NCI-H2081 treated with DMSO at 0.1 percent for 48 hours (cell line): ENCODE measurements around the gene PCBP3.
"Not testable (repeated sequence)": the region's sequence is repeated elsewhere in the genome, so short reads cannot be mapped to it uniquely, and the experiment has no call there.

ENCODE experiments used
- DNase-seq: peaks from one replicate; lab custom pipeline; 2025; lab: John Stamatoyannopoulos, UW

The PCBP3 gene

DNA sequence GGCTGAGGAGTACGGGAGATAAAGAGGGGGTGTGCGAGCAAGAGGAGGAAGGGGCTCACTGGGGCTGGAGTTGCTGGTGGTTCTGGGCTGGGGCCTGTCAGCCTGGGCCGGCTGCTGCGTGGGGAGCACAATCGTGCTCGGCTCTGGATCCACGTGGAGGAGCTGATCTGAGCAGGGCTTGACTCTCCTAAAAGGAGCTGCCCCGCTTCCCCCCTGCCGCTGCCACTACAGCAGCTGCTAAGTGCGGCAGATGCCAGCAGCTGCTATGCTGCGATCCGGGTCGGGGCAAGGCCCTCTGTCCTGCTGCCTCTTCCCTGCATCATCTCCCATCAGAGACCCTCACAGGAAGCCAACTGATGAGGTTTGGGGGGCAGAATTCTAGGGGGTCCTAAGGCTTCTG lies 165.9 kb downstream of the PCBP3 start:
- DNase-seq: no peak

DNA sequence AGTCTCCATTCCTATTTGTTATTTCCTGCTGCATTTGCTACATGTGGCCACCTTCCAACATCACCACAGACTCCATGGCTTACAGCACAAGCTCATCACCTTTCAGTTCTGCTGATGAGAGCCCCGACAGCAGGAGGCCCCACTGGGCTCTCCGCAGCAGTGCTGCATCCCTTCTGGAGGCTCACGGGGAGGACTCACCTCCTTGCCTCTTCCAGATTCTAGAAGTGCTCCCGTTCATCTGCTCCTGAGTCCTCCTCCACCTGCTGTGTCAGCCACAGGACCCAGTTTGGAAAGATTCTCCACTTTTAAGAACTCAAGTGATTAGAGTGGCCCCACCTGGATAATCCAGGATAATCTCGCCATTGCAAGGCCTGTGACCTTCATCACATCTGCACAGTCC lies 167.6 kb downstream of the PCBP3 start:
- no peak for DNase-seq

DNA sequence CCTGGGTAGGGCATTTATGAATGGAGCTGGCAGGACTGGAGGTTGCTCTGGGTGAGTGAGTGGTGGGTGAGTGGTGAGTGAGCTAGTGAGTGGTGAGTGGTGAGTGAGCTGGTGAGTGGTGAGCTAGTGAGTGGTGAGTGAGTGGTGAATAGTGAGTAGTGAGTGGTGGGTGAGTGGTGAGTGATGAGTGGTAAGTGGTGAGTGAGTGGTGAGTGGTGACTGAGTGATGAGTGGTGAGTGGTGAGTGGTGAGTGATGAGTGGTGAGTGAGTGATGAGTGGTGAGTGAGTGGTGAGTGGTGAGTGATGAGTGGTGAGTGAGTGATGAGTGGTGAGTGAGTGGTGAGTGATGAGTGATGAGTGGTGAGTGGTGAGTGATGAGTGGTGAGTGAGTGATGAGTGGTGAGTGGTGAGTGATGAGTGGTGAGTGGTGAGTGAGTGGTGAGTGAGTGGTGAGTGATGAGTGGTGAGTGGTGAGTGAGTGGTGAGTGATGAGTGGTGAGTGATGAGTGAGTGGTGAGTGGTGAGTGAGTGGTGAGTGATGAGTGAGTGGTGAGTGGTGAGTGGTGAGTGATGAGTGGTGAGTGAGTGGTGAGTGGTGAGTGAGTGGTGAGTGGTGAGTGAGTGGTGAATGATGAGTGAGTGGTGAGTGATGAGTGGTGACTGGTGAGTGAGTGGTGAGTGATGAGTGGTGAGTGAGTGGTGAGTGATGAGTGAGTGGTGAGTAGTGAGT lies 170.8 kb downstream of the PCBP3 start:
- not testable (repeated sequence) for DNase-seq

DNA sequence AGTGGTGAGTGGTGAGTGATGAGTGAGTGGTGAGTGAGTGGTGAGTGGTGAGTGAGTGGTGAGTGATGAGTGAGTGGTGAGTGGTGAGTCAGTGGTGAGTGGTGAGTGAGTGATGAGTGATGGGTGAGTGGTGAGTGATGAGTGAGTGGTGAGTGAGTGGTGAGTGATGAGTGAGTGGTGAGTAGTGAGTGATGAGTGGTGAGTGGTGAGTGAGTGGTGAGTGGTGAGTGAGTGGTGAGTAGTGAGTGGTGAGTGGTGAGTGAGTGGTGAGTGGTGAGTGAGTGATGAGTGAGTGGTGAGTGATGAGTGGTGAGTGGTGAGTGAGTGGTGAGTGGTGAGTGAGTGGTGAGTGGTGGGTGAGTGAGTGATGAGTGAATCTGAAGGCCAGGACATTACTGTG lies 172.3 kb downstream of the PCBP3 start:
- DNase-seq: not testable (repeated sequence)

DNA sequence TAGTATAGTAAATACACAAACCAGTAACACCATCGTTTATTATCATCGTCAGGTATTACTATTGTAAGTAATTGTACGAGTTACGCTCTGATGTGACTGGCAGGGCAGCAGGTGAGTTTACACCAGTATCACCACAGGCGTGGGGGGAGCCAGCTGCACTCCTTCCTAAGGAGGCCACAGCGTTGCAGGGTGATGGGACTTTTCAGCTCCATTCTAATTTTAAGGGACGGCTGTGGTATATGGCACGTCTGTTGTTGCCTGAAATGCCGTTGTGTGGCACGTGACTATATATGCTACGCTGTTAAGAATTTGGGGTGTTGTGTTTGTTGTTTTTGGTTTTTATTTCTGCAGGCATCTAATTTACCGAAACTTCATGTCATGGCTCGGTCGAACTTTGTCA lies 173.3 kb downstream of the PCBP3 start:
- DNase-seq: no peak

DNA sequence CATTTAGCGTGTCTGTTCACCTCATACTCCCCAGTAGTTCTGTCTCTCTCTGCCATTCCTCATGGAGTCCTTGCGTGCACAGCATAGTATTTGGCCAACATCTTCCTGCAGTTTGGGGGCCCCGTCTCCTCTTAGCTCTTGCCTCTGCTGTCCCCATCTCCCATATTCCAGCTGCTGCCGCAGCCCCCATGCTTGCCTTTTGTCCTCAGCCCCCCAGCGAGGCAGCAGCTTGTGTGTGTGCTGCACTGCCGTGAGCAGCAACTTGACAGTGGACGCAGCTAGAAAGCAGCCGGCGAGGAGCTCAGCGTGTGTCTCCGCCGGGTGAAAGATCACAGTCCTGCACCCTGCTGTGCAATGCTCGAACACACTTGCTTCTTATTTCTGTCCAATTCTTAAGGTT lies 173.8 kb downstream of the PCBP3 start:
- no peak for DNase-seq

DNA sequence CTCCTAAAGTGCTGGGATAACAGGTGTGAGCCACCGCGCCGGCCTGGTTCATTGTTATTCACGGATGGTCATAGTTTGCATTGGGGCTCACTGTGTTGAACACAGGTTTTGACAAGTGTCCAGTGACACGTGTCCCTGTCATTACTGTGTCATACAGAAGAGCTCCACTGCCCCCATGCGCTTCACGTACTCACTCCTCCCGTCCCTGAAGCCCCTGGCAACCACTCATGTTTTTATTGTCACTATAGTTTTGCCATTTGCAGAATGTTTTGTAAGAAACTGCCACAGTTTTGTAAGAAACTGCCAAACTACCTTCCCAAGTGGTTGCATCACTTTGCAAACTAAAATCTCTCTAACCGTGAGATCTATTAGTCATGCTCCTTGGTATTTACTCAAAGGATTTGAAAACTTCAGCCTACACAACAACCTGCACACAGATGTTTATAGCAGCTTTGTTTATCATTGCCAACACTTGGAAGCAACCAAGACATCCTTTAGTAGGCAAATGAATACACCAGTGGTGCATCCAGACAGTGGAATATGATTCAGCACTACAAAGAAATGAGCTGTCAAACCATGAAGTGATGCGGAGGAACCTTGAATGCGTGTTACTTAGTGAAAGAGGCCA lies 174.9 kb downstream of the PCBP3 start:
- DNase-seq: no peak

DNA sequence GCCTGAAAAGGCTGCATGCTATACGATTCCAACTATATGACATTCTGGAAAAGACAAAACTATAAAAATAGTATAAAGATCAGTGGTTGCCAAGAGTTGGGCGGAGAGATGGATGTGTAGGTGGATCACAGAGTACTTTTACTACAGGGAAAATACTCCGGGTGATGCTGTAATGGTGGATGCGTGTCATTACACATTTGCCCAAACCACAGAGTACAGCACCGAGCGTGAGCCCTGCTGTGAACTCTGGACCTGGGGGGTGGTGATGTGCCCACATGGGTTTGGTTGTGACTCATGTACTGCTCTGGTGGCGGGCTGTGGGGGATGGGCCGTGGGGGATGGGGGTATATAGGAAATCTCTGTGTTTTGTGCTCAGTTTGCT lies 175.4 kb downstream of the PCBP3 start:
- no peak for DNase-seq

DNA sequence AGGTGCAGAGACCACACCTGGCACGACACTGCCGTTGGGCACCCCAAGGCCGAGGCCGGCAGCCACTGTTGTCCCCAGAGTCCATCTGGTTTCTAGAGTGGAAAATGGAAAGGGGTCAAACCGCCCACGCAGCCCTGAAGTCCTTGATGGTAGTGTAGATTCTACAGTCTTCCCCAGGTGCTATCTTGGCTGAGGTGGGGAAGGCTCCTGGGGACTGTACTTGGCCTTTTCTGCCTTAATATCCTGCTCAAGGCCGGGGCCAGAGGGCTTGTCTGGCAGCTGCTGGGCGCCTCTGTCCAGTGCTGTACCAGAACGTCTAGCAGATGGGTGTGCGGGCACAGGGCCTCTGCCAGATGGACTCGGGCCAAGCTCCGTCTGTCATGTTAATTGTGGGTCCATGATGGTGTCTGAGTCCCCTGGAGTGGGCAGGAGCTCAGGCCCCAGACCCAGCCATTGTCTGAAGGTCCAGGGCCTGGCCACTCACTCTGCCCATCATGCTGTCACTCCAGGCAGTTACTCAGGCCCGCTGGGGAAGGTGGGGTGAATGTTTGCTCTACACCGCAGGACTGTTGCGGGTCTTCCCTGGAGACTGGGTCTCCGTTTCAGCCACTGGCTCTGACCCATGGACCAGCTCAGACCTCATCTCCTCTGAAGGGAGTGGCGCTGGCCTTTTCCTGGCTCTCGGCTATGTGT lies 176.1 kb downstream of the PCBP3 start:
- DNase-seq: no peak

DNA sequence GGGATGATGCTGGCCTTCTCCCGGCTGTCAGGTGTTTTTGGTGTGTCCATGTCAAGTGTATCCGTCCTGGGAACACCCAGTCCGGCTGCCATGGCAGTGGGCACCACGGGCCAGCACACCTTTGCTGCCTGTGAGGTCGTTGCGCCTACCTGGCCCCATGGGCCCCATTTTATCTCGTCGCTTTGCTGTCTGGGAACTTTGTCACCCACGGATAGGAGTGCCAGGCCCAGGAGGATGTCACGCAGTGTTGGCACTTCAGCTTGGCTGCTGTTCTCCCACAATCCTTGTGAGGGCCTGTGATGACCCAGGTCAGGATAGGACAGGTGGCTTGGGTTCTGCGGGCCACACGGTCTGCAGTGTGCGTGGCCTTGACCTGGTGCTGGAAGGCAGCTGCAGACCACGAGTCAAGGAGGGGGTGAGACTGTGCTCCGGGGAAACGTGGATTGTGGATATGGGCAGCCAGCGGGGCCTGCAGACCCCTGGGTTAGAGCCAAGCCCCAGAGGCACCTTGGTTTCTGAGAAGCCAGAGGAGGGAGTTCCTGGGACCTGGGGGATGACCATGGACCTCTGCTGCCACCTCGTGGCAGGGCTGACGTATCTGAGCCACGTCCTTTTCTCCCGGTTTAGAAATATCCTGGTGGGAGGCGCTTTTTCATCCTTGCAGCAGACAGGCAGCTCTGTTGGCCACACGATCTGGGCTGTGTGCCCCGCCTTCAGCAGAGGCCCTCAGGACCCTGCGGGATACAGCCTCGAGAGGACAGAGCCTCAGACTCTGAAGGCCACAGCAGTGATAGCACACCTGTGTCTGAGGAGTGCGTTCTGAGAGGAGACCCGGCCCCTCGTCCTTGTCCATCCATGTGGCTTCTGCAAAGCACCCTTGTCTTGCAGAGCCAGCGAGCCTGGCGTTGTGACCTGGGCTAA lies 176.9 kb downstream of the PCBP3 start:
- peak; percentile 9 for DNase-seq

DNA sequence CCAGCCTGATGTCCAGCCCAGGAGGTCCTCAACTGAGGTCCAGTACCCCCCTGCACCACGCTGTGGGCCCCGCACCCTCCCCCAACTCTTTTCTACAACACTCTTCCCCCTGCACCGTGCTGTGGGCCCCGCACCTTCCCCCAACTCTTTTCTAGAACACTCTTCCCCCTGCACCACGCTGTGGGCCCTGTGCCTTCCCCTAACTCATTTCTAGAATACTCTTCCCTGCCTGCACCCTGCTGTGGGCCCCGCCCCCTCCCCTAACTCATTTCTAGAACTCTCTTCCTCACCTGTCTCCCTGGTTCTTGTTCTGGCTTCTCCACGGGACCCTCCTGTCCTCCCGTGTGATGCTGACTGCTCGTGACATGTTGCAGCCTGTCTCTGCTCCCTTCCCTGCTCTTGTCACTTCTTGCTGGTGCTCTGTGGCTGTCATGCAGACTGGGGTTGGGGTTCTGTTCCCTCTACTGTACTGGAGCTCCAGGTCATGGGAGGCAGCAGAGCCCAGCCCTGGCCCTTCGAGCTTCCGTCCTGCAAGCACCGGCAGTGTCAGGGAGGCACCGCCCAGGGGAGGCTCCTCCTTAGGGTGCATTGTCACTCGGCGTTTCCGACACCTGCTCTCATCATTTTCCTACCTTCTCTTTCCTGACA lies 177.9 kb downstream of the PCBP3 start:
- DNase-seq: no peak

DNA sequence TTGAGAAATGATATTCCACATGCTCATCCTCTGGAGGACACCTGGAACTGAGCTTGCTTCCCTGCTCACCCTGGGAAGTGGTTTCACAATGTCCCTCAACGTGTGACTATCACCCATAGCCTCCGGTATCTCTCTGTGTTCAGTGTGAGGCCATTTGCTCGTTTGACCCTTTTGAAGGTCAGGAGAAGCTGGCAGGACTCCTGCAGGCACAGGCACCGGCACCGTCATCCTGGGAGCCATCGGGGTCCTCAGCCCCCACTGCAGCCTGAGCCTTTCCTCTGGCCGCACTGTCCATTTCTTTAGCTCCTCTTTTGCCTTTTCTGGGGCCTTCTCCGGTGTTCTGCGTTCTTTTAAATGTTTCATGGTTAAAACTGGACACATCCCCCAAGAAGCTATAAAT lies 178.5 kb downstream of the PCBP3 start:
- DNase-seq: no peak

DNA sequence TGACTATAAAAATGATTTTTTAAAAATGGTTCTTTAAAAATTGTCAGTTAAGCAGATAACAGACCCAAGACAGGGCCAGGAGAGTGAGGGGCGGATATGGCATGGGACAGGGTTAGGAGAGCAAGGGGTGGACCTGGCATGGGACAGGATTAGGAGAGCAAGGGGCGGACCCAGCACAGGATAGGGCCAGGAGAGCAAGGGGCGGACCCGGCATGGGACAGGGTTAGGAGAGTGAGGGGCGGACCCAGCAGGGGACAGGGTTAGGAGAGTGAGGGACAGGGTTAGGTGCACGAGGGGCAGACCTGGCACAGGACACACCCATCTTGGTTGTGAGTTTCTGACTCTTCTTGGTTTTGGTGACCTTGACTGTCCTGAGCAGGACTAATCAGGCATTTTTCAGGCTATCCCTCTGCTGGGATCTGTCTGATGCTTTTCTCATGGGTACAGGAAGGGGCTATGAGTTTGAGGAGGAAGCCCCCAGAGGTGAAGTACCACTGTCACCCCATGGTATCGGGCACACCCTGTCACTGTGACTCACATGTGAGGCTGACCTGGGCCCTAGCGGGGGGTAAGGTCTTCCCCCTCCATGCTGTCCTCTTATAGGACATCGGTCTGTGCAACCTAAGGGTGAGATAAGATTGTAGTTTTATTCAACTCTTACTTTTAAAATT lies 179.0 kb downstream of the PCBP3 start:
- no peak for DNase-seq

DNA sequence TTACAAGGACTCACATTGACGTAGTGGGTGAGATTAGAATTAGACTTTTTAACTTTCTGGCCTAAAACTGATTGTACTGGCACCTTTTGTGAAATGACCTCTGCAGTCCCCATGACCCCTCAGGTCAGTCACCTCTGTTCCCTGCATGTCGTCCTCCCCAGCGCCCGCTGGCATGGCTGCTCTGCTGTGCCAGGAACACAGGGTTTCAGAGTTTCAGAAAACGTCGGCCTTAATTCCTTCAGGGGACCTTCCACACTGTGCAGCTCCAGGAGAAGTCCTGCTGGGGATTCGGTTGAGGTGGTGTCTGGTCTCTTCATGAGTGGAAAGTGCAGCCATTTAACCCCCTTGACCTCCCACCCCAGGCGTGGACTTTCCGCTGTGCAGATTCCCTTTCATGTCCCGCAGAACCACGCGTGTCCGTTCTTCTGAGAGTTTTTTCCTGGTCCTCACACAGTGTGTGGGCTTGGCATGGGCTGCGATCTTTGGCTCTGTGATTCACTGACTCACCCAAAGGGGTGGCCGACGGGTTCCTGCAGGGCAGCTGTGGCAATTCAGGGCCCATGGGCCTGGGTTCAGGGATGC lies 179.7 kb downstream of the PCBP3 start:
- no peak for DNase-seq

DNA sequence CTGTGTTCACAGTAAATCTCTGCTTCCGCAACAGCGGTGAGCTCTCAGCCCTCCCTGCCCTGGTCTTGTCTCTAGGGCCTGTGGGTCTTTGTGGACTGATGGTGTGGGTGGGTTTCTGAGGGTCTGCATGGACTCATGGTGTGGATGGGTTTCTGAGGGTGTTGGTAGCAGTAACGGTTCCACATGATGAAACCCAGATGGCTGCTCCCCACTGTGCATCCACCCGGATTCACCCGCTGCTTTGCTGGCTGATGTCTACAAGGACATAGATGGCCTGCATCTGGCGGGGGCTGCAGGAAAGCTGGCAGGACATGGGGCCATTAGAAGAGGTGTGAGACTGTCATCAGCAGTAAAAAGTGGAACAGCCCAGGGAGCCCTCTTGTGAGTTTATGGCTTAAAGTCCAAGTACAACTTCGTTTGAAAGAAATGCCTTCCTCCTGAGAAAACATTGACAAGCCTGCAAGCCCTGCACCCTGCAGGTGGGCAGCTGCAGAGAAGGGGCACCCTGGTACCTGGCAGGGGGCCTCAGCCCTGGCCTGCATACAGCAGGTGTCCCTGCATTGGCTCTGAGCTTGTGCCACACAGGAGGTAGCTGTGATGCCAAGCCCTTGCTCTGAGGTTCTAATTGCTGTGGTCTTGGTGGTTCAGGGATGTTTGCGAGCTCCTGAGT lies 181.2 kb downstream of the PCBP3 start:
- no peak for DNase-seq

DNA sequence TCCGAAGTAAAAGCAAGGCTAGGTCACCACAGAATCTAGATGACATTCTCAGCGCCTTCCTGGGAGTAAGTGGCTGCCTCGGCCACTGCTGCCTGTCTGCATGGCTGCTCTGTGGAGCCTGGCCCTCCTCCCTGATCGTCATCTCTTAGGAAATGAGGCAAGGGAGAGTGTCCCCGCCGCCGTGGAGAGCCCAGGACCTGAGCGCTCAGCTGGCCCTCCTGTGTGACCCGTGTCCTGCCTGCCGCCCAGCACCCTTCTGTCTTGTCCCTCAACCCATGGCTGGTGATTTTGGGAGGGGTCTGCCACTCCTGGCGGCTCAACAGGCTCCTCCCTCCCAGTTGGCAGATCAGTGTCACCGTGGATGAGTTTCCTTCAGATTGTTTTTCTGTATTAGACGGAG lies 181.7 kb downstream of the PCBP3 start:
- no peak for DNase-seq

DNA sequence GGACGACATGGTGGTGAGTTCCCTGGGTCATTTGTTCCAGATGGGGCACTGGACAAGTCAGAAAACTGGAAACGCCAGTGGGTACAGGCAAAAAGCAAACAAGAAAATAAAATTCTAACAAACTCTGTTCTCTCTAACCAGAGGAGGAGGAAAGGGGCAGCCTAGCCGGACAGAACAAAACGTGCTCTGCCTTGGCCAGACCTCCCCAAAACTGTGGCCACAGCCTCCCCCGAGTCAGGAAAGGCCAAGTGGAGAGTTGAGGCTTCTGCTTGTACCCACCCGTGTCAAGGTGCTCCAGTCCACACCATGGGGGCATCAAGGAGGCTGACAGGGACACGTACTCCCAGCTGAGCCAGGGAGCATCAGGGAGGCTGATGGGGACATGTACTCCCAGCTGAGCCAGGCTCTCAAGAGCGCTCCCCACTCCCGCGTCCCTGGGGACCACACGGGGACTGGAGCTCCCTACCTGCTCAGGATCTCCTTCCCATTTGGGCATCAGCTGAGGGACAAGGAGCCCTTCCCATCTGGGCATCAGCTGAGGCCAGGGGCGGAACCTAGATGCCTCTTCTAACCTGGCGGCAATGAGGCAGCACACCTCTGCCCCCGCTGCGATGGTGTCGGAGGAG lies 183.3 kb downstream of the PCBP3 start:
- no peak for DNase-seq

DNA sequence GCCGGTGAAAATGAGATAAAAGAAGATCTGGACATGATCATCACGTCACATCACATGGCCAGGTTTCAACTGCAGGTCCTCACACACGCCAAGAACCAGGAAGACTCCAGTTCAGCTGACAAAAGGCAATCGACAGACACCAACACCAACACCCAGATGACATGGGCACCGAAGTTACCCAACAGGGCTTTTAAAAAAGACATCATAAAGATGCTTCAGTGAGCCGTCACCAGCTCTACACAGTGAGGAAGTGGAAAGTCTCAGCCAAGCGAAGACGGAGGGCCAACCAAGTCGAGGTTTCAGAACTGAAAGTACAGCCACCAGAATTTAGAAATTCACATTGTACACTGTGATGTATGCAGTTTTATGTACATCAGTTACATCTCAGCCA lies 183.8 kb downstream of the PCBP3 start:
- DNase-seq: no peak

DNA sequence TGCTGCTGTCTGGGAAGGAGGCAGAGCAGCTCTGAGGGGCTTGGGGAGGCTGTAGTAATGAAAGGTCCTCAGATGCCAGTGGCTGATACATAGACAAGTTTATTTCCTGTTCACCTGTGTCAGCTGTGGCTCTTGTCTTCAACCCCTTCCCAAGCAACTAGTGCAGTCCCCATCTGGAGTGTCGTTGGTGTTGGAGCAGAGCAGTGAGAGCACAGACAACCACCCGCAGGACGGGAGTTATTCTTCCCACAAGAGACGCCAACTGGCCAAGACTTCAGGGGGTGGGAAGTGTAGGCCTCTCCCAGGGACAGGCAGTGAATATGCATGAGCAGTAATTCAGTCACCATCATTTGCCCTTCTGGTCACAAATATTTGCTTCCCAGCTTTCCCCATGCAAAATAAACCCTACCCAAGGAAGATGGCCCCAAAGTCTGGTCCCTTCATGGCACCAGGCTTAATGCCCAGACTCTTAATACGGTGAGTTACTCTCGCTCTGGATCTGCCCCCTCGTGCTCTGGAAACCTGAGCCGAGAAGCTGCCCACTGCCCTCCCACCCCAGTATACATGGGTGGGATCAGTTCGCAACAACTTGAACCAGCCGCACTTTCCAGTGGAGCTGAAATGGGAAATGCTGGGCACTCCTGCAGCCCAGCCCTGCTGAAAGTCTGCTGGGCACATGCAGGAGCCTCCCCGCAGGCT lies 184.5 kb downstream of the PCBP3 start:
- DNase-seq: no peak
